GM23338 (cell line): Measurements from ENCODE around the gene TMEM59L. TPM values are rescaled to one million over a fixed set of nuclear protein-coding genes. Genes with fewer than 3 reads are reported as not detected.

Experiments used
- ATAC-seq: fragments of 200-7000 bp; cut with Tn5 transposase; 3 replicates; pipeline ENCODE4 v1.9.1; 2020
- DNase-seq: peaks from one replicate; pipeline ENCODE4 v3.0.0-alpha.2; 2015; ENCODE audit warnings: low spot score
- H2AFZ ChIP-seq: fragments of 200-600 bp; sonication (generic); 2 replicates; pipeline ENCODE4 v1.8.0; 2016; ENCODE audit warnings: antibody characterized with exemption, mild to moderate bottlenecking, moderate library complexity
- H3F3A ChIP-seq: fragments of 200-600 bp; sonication (generic); replicated peaks from 2 replicates; pipeline ENCODE4 v1.8.0; 2017; ENCODE audit warnings: antibody characterized with exemption, mixed run types, low read depth
- H3K27ac ChIP-seq: fragments of 200-600 bp; sonication (generic); 2 replicates; pipeline ENCODE4 v1.6.1; 2016; ENCODE audit warnings: low read depth
- H3K27me3 ChIP-seq: fragments of 200-600 bp; sonication (generic); 2 replicates; pipeline ENCODE4 v1.8.0; 2016; ENCODE audit warnings: mild to moderate bottlenecking, mixed run types, moderate library complexity; ENCODE audit not compliant: insufficient read depth
- H3K36me3 ChIP-seq: fragments of 200-600 bp; sonication (generic); 2 replicates; pipeline ENCODE4 v1.8.0; 2016; ENCODE audit warnings: mild to moderate bottlenecking; ENCODE audit not compliant: insufficient read depth
- H3K4me1 ChIP-seq: fragments of 200-600 bp; sonication (generic); 2 replicates; pipeline ENCODE4 v1.8.0; 2016; ENCODE audit warnings: mild to moderate bottlenecking, moderate library complexity; ENCODE audit not compliant: insufficient read depth
- H3K4me2 ChIP-seq: fragments of 200-600 bp; sonication (generic); 2 replicates; pipeline ENCODE4 v1.7.1; 2017; ENCODE audit warnings: mixed run types
- H3K4me3 ChIP-seq: fragments of 200-600 bp; sonication (generic); 2 replicates; pipeline ENCODE4 v1.6.1; 2016; ENCODE audit warnings: mixed run types
- H3K79me2 ChIP-seq: fragments of 200-600 bp; sonication (generic); replicated peaks from 2 replicates; pipeline ENCODE4 v1.8.0; 2017; ENCODE audit warnings: mild to moderate bottlenecking; ENCODE audit not compliant: insufficient read depth
- H3K9me2 ChIP-seq: fragments of 200-600 bp; sonication (generic); 2 replicates; pipeline ENCODE4 v1.8.0; 2017; ENCODE audit not compliant: insufficient read depth
- H4K20me1 ChIP-seq: fragments of 200-600 bp; sonication (generic); replicated peaks from 2 replicates; pipeline ENCODE4 v1.8.0; 2017; ENCODE audit warnings: mild to moderate bottlenecking; ENCODE audit not compliant: insufficient read depth
- H3K27ac Mint-ChIP-seq: 2 replicates; pipeline ENCODE4 v1.8.0; 2020; ENCODE audit warnings: inconsistent platforms, mild to moderate bottlenecking, moderate library complexity, mixed read lengths
- H3K27me3 Mint-ChIP-seq: 3 replicates; pipeline ENCODE4 v1.8.0; 2022; ENCODE audit warnings: low read depth, mild to moderate bottlenecking, moderate library complexity, mixed read lengths, inconsistent platforms; ENCODE audit not compliant: insufficient read depth, poor library complexity
- H3K36me3 Mint-ChIP-seq: 3 replicates; pipeline ENCODE4 v1.8.0; 2021; ENCODE audit warnings: low read depth, mild to moderate bottlenecking, inconsistent platforms, moderate library complexity, mixed read lengths
- H3K4me1 Mint-ChIP-seq: 3 replicates; pipeline ENCODE4 v1.8.0; 2020; ENCODE audit warnings: mild to moderate bottlenecking, inconsistent platforms, mixed read lengths
- H3K4me3 Mint-ChIP-seq: 3 replicates; pipeline ENCODE4 v1.8.0; 2021; ENCODE audit warnings: moderate library complexity, mild to moderate bottlenecking, inconsistent platforms, mixed read lengths
- H3K9me3 Mint-ChIP-seq: 3 replicates; pipeline ENCODE4 v1.8.0; 2020; ENCODE audit warnings: moderate library complexity, mild to moderate bottlenecking, inconsistent platforms, mixed read lengths
- CREB1 ChIP-seq: fragments of 250-450 bp; sonication (Bioruptor Pico); IDR thresholded peaks from 2 replicates; pipeline ENCODE4 v1.5.0; 2020; ENCODE audit warnings: low read depth, mild to moderate bottlenecking, moderate library complexity
- EZH2 ChIP-seq: fragments of 200-600 bp; sonication (generic); IDR thresholded peaks from one replicate; pipeline ENCODE4 v1.8.0; 2017; ENCODE audit warnings: antibody characterized with exemption, mild to moderate bottlenecking, low read depth; ENCODE audit not compliant: unreplicated experiment
- EZH2phosphoT487 ChIP-seq: fragments of 200-600 bp; sonication (generic); IDR thresholded peaks from one replicate; pipeline ENCODE4 v1.8.1; 2018; ENCODE audit warnings: antibody characterized with exemption; ENCODE audit not compliant: unreplicated experiment
- POLR2AphosphoS5 ChIP-seq: IDR thresholded peaks from 2 replicates; pipeline ENCODE4 v1.6.1; 2016; ENCODE audit warnings: antibody characterized with exemption, low read depth
- ZNF114 ChIP-seq: fragments of 250-450 bp; sonication (Bioruptor Pico); IDR thresholded peaks from 2 replicates; pipeline ENCODE4 v1.5.0; 2020; ENCODE audit warnings: mild to moderate bottlenecking, moderate library complexity
- ZNF331 ChIP-seq: fragments of 250-450 bp; sonication (Bioruptor Pico); IDR thresholded peaks from 2 replicates; pipeline ENCODE4 v1.5.0; 2020; ENCODE audit warnings: low read depth, mild to moderate bottlenecking, moderate library complexity
- ZNF462 ChIP-seq: fragments of 250-450 bp; sonication (Bioruptor Pico); IDR thresholded peaks from 2 replicates; pipeline ENCODE4 v1.5.0; 2020; ENCODE audit warnings: mild to moderate bottlenecking, moderate library complexity
- polyA plus RNA-seq: library from polyadenylated mRNA; unstranded; fragments of >200 nt; fragmentation: Nextera tagmentation; extraction: Ambion mirVana; gene quantifications from 2 replicates; pipeline ENCODE4 v1.2.1, GENCODE V29; 2016
- total RNA-seq: library from RNA; depleted of rRNA; stranded (reverse); fragments of >200 nt; shearing (Covaris generic); gene quantifications from 2 replicates; pipeline ENCODE4 v1.2.3, GENCODE V29; 2014

Gene TMEM59L
- total and polyA plus RNA-seq, 2 experiments from 2014 or later = 9.8 to 15.7 TPM

GRCh38 chr19:18666317-18666716, 53.6 kb downstream of the TMEM59L start (continued):
- TF ChIP-seq ZNF462 (CRISPR knock-in tag) (no peak), POLR2AphosphoS5 (no peak), EZH2 (no peak), ZNF331 (CRISPR knock-in tag) (no peak), EZH2phosphoT487 (no peak)

- no peak overlapping the region for H3K4me2 ChIP-seq
- H3K27ac Mint-ChIP-seq = no peak overlapping the region
- H3K4me1 Mint-ChIP-seq = peaks cover 13% of the 10 kb centered on the region
- no peaks in the 10 kb centered on the region for H3K9me3 Mint-ChIP-seq
- H3K4me1 ChIP-seq = no peaks in the 10 kb centered on the region
- H3K27me3 Mint-ChIP-seq = peaks cover 3% of the 10 kb centered on the region
- H3K79me2 ChIP-seq = no peaks in the 10 kb centered on the region
- 0 out of 2 replicates have a peak, but pooled peaks cover 5% of the 10 kb centered on the region for H3F3A ChIP-seq
- DNase-seq (no peak), ATAC-seq (no peak)
- no peaks in the 10 kb centered on the region for H3K27me3 ChIP-seq
- H4K20me1 ChIP-seq = no peaks in the 10 kb centered on the region
- no peaks in the 10 kb centered on the region for H3K9me2 ChIP-seq
- no peak overlapping the region for H3K27ac ChIP-seq
- no peak overlapping the region for H3K4me3 ChIP-seq
- H3K4me3 Mint-ChIP-seq = no peak overlapping the region
- peaks cover 10% of the 10 kb centered on the region; the same call in 2 of the 3 replicates for H3K36me3 Mint-ChIP-seq
- no peaks in the 10 kb centered on the region for H3K36me3 ChIP-seq
- no peak overlapping the region for H2AFZ ChIP-seq
- TF ChIP-seq ZNF114 (no peak), CREB1 (CRISPR knock-in tag) (no peak), EZH2 (no peak), EZH2phosphoT487 (no peak), POLR2AphosphoS5 (no peak)
Measured at GRCh38 chr19:18666784-18667183, 54.1 kb downstream of the TMEM59L start.
